GM21825 (cell line): Measurements from ENCODE around the gene DKC1.

ENCODE experiments used
- ATAC-seq: cut with Tn5 transposase; IDR thresholded peaks from one replicate; pipeline ENCODE4 v1.9.1; 2021; ENCODE audit warnings: mild to moderate bottlenecking, moderate library complexity; ENCODE audit not compliant: unreplicated experiment

Gene DKC1

DNA sequence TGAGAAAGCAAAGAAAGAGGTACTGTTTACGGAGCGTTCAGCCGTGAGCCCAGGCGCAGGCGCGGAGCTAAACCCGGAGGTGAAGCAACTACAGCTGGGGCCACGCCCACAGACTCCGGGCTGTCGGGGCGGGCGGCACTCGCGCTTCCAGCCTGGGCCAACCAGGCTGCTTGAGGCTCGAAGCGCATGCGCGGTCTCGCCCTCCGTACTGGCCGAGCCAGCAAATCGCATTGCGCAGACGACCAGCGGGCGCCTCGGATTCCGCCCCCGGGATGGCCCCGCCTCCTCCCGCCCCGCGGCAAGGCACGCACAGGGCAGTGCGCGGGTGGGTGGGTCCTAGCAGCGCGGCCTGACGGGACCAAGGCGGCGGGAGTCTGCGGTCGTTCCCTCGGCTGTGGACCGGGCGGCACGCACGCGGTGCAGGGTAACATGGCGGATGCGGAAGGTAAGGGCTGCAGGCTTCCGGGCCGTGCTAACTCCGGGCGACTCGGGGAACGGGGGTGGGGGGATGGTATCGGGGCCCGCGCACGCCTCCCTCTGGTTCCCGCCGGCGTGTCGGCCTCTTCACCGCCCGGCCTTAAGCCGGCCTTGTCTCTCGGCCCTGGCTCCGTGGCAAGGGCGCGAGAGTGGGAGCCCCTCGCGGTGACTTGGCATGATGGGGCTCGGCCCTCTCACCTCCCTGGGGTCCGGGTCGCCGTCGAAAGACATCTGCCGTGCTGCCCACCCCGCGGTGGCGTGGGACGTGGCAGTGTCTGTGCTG is at the start of gene DKC1:
Gene DKC1, plus strand, starts transcription at position 328 of the 760 bp plus-strand sequence. Its CDS starts 102 bp downstream, at position 430.
- peak; percentile 79 for ATAC-seq

DNA sequence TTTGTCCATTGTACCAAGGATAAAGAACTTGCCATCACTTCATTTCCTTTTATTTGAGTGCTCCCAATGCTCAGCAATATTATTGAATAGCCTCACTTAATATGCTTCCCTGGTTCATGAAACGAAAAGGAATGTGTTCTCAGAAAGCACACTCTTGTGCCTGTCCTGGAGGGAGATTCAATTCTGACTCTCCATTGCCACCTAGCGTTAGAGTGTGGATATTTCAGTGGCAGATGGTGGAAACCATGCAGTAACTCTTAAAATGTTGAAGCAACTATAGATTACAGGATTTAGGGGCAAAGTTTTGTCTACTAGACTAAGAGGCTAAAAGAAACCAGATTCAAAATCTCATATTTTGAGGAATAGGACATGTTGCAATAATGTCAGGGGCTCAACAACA is 47.7 kb upstream of the DKC1 start:
- ATAC-seq = no peak

DNA sequence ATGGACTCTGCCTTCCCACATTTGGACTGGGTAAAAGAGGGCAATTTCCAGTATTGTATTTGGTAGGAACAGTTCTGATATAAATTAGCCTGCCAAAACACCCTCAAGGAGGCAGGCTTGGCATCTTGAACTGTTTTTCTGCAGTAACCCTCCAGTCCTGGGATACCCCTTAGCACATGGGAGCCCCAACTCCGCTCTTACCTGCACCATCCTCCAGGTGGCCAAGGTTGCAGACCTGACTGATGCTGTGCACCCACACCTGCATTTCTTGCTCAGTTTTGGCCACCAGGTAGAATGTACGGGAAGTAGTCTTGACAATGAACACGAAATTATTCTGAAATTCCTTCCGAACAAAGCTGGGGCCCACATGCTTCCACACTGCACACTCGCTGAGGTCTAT is 46.8 kb upstream of the DKC1 start:
- ATAC-seq = no peak

DNA sequence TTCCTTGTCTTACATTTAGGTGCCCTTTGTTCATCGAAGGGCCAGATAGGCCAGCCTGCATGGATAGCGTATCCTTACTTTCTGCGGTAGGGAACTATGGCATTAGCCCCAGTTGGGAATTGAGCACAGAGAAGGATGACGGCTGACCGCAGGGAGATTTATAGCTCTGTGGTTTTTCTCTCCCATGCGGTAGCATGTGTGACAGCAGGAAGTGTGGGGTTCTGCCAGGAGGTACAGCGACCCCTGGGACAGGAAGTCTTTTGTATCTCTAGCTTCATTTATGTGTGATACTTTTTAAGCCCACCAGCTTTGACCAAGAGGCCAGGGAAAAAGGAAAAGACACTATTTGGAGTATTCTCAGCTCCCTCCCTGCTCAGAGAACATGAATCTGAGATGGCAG is 44.8 kb upstream of the DKC1 start:
- ATAC-seq = no peak

DNA sequence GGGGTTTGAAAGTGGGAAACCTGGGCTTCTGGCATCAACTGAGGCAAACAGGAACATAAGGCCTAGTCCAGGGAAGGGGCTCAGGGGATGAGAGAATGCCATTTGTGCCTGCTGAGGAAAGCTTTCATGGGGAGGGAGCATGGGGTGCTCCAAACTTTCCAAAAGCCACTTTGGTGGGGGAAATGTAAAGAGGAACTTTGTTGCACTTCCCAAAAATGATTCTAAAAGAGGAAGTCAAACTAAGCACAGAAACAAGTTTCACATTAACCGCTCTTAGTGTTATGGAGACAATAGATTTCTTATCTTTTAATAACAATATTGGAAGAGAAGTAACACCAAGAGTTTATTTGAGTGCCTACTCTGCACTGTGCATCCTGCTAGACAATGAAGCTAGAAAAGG is 44.0 kb upstream of the DKC1 start:
- no peak for ATAC-seq

DNA sequence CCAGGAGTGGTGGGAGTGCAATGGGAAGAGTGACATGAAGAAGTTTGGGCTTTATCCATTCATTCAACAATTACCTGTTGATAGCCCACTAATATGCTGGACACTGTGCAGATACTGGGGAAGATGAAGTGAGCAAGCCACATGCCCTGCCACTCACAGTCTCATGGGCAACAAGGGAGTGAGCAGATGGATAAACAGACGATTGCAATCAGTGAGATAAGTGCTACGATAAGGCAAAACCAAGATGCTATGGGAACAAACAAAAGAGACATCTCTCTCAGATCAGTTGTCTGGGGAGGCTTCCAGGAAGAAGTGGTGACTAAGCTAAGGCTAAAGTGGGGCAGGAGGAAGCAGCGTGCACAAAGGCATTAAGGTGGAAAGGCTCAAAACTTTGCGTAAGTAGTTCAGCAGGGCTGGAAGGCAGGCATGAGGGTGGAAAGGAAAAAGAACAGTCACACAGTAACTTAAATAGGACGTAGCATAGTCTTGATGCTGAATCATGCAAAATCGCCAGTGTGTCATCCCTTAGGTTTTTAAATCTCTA is 43.5 kb upstream of the DKC1 start:
- no peak for ATAC-seq

DNA sequence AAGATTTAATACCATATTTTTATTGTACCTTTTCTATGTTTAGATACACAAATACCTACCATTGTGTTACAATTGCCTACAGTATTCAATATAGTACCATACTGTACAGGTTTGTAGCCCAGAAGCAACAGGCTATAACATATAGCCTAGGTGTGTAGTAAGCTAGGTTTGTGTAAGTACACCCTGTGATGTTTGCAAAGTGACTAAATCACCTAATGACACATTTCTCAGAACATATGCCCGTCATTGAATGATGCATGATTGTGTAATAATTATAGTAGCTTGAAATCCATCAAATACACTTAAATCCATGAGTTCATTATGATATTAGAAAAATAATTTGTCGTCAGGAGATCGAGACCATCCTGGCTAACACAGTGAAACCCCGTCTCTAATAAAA is 42.6 kb upstream of the DKC1 start:
- no peak for ATAC-seq

DNA sequence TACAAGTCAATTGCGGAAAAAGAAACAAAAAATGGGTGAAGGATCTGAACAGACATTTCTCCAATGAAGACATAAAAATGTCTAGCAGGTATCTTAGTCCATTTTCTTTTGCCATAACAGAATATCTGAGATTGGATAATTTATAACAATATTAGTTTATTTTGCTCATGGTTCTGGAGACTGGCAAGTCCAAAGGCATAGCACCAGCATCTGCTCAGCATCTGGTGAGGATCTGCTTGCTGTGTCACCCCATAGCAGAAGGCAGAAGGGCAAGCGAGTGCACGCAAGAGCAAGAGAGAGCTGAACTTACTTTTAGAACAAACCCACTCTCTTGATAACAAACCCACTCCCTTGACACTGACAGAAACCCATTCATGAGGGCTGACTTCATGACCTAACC is 41.5 kb upstream of the DKC1 start:
- ATAC-seq = no peak

DNA sequence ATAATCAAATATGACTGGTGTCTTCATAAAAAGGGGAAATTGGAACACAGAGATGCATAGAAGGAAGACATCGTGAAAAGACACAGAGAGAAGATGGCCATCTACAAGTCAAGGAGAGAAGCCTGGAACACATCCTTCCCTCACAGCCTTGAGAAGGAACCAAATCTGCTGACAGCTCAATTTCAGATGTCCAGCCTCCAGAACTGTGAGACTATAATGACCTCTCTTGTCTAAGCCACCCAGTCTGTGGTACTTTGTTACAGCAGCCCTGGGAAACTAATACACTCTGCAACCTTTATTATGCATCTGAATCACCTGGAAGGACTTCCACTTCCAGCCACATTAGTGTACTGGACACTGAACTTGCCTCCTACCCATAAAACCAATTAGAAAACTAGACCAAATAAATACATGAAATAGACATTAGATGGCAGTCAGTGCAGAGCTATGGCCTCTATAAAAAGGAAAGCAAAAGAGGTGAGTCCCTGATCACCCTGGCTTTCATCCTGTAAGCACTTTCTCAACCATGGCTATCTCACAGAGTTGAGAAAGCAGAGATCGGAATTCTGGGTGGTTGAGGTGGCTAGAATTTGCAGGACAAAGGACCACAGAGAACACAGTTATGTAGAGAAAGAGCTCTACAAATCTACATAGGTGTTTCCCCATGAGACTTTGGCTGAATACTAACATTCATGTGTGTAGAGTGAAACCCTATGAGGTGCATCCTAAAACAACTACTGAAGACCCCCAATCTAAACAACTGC is 37.5 kb upstream of the DKC1 start:
- no peak for ATAC-seq

DNA sequence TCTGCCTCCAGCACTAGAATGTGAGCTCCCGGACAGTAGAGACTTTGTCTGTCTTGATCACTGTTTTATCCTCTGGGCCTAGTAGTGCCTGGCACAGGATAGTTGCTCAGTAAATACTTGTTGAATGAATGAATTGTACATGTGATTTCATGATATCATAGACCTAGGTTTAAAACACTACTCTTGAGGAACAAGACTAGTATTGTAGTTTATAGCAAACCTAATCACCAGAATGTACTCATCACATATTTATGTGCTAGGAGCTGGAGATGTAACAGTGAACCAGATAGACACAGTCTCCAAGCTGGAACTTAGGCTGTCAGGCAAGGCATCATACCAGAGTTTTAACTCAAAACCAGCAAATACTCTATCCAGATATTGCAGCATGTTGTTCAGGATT is 35.2 kb upstream of the DKC1 start:
- no peak for ATAC-seq

DNA sequence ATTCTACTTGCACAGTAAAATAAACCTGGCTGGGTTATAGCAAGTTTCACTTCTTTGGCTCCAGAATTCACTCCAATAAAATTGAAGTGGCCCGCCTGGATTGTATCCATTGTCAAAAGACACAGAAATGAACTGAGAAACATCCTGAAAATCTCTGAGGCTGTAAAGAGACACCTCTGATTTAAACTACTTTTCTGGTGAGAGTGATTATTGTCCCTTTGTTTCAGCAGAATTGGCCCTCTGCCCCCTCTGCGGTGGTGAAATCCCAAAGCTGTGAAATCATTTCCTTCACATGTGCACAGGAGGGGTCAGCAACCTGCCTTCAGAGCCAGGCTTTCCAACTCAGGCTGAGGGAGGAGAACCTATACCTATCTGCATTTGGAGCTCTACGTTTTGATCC is 34.8 kb upstream of the DKC1 start:
- no peak for ATAC-seq

DNA sequence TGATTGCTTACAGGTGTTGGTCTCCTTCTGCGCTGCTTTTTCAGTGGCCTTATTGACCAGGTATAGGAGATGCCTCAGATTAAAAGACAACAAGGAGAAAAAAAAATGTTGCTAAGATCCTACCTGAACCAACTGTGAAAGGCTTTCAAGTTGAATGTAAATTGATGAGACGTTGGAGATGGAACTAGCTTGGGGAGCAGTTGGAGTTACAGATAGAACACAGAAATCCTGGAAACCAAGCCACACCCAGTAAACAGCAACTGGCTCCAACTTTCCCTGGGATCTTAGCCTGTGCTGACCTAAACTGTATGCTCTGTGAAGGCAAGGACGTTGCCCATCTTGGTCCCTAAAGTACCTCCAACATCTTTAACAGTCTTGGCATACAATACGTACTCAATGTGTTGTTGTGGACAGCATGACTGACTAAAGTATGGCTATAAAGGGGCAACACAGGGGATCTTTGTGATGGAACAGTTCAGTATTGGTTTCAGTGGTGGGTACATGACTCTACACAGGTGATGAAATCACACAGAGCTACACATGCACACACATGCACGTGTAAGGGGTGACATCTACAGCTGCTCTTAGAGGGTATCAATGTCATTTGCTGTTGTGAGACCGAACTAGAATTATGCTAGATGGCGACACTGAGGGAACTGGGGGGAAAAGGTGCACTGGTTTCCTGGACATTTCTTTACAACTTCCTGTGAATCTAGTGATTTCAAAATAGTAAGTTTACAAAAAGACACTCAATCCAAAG is 34.1 kb upstream of the DKC1 start:
- no peak for ATAC-seq

DNA sequence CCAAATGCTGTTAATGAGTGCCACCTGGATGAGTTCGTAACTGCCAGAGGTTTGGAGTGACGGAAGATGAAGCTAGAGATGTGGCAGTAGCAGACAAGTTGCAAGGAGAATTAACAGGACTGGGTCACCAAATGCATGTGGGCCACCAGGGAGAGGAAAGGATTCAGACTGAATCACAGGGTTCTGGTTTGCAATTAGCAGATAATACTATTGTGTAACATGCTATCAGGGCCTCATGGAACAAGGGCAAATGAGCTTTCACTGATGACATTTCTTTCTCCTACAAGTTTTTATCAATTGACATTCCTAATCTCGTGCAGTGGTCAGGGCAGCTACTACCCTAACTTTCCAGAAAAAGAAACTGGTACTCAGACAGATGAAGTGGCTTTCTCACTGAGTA is 33.2 kb upstream of the DKC1 start:
- ATAC-seq = no peak

DNA sequence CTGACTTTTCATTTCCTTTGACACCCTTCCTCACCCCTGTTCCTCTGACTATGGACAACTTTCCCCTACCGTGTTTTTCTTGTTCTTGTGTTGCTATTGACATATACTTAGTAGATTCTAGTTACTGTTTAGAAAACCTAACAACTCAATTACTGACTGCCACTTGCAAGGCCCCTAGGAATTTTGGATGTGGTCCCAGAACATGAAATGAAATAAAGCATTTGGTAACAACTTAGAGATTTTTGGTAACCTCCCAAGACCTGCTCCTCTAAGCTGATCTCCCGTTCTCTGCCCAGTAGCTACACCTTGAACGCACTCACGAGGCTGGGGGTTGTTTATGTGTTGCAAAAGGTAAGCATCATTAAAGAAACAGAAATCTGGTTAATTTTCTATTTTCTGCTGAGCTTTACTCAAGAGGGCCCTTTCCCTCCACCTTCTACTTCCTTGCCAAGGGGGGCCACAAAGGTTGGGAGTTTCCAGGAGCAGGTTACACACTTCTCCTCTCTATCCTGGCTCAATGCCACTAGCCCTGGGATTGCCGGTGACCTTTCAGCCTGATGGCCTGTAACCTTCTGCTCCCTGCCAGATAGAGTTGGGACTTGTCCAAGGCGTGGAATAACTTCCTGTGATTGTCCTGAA is 32.3 kb upstream of the DKC1 start:
- ATAC-seq = no peak

DNA sequence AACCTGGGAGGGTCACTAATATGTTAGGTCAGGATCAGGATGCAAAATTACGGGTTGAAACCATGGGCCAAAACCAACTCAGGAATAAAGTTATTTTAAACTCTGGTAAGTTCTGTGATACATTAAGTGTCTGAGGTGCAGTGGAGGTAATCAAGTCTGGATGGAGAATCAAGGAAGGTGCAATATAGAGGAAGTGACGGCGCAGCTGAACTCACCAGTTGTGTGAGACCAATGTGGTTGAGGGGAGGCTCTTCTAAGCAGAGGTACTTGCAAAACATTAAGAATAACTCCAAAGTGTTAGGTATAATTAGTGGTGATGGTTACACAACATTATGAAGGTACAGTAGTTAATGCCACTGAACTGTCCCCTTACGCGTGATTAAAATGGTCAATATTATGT is 31.5 kb upstream of the DKC1 start:
- no peak for ATAC-seq

DNA sequence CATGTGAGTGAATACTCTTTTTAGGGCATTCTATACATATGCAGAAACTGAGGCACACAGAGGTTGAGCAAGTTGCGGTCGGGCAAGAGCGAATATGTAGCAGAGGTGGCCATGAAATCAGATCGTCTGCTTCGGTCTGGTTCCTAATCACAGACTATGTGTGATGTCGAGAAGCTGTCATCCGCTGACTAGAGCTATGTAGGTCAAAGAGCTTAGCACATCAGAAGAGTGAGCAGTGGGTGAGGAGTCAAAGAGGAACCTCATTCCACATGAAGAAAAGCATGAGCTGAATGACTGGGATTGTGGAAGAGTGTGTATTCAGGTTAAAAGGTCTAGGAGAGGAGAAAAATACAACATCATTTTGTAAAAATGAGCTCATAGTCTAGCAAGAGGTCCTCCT is 30.8 kb upstream of the DKC1 start:
- no peak for ATAC-seq

DNA sequence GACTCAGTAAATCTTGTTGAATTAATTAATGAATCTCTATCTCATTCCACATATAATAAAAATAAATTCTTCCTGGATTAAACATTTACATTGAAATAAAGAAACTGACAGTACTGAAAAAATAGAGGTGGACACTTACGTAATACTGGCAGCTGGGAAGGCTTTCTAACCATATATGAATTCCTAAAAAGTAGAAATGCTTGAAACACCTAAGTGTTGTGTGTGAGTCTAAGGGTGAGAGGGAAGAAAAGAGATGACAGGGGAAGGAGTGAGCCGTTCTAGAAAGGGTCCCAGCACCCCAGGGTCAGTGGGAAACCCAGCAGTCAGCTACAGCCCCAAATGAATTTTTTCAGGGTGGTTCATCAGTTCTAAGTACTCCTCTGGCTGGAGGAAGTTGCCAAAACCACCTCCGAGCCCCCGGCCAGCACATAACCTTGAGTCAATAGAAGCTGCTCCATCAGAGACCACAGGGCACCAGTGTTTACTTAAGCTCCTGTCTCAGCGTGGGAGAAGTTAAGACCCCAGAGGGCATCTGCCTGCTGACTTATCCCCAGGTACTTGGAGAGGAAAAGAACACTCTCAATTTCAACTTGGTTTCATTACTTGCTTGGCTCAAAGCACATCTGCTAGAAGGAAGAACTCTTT is 30.1 kb upstream of the DKC1 start:
- ATAC-seq = no peak

DNA sequence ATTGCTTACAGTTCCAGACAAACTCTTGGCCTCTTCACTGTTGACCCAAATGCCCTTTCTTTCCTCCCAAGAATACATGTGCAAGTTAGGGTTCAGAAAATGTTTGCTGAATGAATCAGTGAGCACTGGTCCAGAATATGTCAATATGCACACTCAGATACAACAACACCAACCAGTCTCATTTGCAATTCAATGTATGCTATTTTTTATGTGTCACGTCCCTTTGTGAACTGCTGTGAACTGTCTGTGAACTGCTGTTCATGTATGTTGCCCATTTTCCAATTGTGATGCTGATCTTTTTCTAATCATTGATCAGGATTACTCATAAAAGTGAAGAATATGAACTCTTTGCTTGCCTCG is 29.6 kb upstream of the DKC1 start:
- no peak for ATAC-seq

DNA sequence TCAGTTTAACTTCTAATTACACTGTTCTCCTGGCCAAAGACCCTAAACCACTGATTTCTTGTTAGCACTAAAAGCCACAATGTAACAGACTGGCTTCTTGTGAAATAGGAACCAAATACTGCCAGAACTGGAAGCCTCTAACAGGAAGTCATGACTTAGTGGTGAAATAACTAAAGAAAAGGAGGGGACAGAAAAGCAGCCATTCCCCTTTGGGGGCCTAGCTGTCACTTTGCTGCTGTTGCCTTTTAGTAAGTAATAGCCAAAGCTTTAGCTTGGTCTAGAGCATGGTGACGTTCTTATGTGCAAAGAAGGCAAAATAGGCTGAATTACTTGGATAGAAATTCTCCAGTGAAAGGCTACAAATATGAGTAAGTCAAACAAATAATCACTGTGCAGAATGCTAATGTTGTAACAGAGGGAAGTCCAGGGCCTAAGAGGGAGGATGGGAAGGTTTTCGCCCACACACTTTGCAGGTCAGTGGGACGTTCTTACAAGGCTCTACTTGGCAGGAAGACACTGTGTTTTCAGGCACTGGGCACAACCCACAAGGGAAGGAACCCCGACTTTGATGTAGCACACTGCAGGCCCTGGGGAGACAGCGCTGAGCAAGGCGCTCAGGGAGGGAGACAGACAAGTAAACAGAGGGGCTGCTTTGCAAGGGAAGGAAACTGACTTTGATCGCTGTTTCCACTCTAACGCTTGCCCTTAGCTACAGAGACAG is 28.4 kb upstream of the DKC1 start:
- peak; percentile 65 for ATAC-seq
